SK-N-MC (cell line): Measurements from ENCODE around the gene VPS41.

Source experiments
- EZH2 ChIP-seq: fragments of 200-600 bp; sonication (generic); IDR thresholded peaks from one replicate; pipeline ENCODE4 v1.6.1; 2017; ENCODE audit warnings: antibody characterized with exemption
- FOXP2 ChIP-seq: optimal IDR thresholded peaks from 2 replicates; pipeline ENCODE3; 2011; ENCODE audit warnings: mild to moderate bottlenecking, moderate library complexity; ENCODE audit not compliant: insufficient read depth; ENCODE audit errors: extremely low read length, control extremely low read depth
- POLR2AphosphoS5 ChIP-seq: IDR thresholded peaks from 2 replicates; pipeline ENCODE4 v1.6.1; 2012; ENCODE audit warnings: mild to moderate bottlenecking, low read depth, low read length, borderline replicate concordance

DNA sequence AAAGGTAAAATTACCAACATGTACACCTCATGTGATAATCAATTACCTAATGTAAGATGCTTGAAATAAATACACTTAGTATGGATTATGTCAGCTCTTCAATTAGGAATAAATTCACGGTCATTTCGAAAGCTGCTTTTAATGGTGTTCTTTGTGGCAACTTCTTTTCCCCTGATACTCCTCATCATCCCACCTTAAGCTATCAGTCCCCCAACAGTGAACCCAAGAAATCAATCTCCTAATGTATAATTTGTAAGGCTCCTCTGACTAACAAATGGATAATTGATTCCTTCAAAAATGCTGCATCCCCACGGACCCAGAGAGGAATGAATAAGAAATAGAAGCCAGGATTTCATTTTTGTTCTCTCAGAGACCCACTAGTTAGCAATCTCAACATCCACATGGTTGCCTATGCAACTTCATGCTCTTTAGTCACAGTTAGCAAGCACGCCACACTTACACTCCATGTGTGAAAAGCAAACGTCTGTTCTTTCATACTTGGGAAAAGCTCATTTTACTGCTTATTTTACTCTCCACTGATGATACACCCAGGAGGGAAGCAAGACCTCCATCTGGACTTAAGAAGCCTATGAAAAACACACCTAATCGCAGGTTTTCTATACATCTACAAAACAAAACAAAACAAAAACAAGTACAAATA, 70.1 kb downstream of the VPS41 start:
- no peak for TF ChIP-seq POLR2AphosphoS5
- TF ChIP-seq EZH2 = no peak
- TF ChIP-seq FOXP2 = no peak
